ENCODE results near the gene ATRIP.

Gene ATRIP

DNA sequence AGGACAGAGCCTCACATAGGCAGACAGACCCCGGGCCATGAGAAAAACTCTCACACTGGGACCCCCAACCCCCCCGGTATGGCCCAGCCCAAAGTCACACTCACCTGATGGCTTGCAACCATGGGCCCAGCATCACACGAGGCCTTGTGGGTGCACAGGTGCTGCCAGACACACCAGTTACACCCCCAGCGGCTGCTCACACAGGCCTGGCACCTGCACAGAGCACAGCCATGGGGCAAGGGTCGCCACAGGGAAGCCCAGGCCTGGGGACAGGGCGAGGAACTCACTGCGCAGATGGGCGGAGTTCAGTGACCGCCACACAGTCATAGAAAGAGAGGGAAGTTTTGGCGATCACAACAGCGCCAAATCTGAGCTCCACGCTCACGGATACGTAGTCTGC is 26.0 kb upstream of the ATRIP start:
- no peak overlapping the region for H3K27ac ChIP-seq
- TF ChIP-seq, protein P1, sequence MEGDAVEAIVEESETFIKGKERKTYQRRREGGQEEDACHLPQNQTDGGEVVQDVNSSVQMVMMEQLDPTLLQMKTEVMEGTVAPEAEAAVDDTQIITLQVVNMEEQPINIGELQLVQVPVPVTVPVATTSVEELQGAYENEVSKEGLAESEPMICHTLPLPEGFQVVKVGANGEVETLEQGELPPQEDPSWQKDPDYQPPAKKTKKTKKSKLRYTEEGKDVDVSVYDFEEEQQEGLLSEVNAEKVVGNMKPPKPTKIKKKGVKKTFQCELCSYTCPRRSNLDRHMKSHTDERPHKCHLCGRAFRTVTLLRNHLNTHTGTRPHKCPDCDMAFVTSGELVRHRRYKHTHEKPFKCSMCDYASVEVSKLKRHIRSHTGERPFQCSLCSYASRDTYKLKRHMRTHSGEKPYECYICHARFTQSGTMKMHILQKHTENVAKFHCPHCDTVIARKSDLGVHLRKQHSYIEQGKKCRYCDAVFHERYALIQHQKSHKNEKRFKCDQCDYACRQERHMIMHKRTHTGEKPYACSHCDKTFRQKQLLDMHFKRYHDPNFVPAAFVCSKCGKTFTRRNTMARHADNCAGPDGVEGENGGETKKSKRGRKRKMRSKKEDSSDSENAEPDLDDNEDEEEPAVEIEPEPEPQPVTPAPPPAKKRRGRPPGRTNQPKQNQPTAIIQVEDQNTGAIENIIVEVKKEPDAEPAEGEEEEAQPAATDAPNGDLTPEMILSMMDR (conservative IDR thresholded peaks at IDR 0.05): no peak
- no peak for TF ChIP-seq ZFX (IDR thresholded peaks at IDR 0.05)

DNA sequence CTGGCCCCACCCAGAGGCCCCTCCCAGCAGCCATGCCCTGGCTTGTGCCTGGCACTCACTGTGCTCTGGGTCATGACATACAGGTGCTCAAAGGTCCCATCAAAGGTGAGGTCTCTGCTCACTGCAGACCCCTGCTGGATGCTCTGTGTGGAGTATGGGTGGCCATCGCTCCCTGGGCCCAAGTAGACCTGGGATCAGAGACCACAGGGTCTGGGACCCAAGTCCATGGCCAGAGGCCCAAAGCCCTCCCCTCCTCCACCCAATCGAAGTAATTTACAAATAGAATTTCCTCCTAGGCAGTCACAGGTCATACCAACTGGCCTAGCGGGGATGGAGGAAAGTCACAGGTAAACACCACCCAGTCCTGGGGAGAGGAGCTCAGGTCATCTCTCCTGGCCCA is 24.3 kb upstream of the ATRIP start:
- no peak for TF ChIP-seq ZFX (IDR thresholded peaks at IDR 0.05)
- TF ChIP-seq, protein P1 (conservative IDR thresholded peaks at IDR 0.05): no peak
- H3K27ac ChIP-seq: no peak overlapping the region

DNA sequence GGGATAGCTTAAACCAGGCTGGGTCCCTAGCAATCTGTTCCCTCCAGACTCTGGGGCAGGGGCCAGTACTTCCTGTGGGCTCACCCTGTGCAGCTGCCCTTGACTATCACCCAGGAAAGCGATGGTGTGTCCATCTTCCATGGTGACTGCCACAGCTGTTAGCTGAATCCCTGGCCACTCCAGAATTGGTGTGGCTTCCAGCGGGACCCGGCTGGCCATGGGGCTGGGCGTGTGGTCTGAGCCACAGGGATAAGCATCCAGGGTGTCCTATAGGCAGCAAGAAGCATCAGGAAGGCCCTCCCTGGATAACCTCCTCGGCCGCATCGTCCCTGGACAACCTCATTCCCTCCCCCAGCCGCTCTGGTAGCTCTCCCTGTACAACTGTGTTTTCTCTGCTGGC is 23.9 kb upstream of the ATRIP start:
- no peak for TF ChIP-seq ZFX (IDR thresholded peaks at IDR 0.05)
- TF ChIP-seq, protein P1 (conservative IDR thresholded peaks at IDR 0.05): no peak
- no peak overlapping the region for H3K27ac ChIP-seq

DNA sequence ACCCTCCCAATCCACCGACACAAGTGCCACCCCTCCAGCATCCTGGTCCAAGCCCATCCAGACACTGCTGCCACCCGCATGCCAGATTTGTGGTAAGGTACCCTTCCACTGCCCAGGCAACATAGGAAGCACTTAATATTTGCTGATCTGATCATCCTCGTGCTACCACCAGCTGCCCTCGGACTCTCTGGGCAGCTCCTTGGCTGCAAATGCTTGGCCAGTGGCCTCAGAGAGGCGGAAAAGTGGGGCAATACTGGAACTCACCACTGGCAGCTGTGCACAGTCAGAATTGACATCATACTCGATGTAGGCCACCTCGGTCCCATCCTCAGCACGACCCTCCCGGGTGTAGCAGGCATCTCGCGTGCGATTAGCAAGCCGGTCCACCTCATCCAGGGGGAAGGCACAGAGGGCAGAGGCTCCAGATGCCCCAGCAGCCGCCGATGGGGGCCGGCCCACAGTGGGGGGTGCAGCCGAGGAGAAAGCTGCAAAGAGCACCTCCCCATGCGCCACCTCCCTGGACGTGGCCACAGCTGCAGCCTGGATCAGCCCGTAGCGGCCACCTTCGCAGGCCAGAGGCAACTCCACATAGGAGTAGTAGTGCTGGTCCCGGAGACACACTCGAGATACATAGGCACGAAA is 23.2 kb upstream of the ATRIP start:
- H3K27ac ChIP-seq: no peak overlapping the region
- no peak for TF ChIP-seq ZFX (IDR thresholded peaks at IDR 0.05)
- TF ChIP-seq, protein P1 (conservative IDR thresholded peaks at IDR 0.05): no peak

DNA sequence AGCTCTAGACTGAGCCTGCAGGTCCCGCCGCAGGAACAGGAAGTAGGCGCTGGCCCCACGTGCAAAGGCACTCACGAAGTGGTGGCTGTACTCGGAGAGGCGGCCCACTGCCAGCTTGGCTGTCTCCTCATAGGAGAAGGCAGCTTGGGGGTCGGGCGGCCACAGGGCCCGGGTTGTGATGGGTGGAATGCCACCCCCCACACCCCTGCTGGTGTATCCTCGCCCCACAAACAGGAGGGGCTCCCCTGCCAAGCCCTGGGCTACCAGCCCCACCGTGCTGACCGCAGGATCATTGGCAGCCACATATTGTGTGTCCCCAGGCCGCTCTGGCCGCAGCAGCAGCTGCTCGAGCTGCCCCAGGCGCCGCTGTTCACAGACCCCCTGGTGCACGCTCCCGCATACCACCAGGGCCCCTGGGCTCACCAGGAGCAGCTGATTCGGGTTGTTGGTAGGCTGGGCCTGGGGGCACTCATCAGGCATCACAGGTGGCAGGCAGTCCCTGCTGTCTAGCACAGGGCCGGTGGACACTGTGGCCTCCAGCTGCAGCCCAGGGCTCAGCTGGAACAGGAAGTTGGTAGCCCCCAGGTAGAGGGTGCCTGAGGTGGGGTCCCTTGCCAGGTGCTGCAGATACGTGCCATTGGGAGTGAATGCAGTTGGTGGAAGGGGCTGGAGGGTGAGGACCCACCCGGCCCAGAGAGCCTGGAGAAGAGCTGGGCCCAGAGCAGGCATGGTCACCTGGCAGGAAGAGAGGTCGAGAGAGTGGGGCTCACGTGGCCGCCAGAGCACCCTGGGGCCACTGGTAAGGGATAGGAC is 22.4 kb upstream of the ATRIP start:
- no peak for TF ChIP-seq ZFX (IDR thresholded peaks at IDR 0.05)
- TF ChIP-seq, protein P1 (conservative IDR thresholded peaks at IDR 0.05): no peak
- H3K27ac ChIP-seq: no peak overlapping the region

DNA sequence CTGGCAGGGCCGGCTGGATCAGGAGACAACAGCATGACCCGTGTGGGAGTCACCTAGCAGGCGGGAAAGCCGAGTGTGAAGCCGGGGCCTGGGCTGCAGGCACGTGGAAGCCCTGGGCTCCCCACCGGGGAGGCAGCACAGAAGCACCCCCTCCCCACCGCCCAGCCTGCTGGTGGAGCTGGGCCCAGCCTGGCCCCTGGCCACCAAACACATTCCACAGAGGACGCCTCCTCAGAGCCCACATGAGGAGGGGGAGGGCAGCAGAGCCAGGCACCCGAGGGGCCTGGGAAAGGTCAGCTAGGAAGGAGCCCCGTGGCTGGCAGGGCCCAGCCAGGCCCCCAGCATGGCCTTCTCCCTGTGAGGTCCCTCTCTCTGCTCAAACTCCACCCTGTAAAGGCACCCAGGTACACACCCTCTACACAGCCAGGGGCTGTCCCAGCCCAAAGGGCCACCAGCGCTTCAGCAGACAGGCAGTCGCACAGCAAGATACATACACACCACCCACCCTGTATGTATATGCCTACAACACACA is 21.2 kb upstream of the ATRIP start:
- TF ChIP-seq, protein P1 (conservative IDR thresholded peaks at IDR 0.05): no peak
- no peak for TF ChIP-seq ZFX (IDR thresholded peaks at IDR 0.05)
- no peak overlapping the region for H3K27ac ChIP-seq

DNA sequence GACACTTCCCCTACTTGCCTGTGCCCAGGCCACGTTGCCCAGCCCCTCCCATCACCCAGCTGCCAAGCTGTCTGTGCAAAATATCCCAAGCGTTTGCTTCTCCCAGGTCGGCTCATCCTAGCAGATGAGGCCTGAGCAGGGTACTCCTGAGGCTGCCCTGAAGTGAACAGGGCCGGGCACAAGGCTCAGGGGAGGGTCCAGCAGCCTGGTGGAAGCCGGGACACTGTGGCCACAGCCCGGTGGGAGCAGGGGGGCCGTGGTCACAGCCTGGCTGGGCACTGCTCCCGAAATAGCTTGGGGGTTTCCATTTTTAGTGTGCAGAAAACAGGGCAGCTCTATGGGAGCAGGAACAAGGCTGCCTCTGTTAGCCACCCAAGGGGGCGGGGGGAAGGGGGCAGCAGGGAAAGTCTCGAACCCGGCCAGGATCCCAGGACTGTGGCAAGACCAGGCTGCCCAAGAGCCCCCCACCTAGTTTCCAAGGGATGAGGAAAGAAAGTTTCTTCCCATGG is 20.1 kb upstream of the ATRIP start:
- no peak for TF ChIP-seq ZFX (IDR thresholded peaks at IDR 0.05)
- TF ChIP-seq, protein P1 (conservative IDR thresholded peaks at IDR 0.05): no peak

More for the DNA sequence above, 20.1 kb upstream of the ATRIP start:
- no peak overlapping the region for H3K27ac ChIP-seq

All from C4-2B (cell line).